HCT116 (cell line): Measurements from ENCODE around the gene PDK4.

ENCODE experiments used
- ELF1 ChIP-seq: IDR thresholded peaks from 2 replicates; pipeline ENCODE4 v1.6.1; 2012; ENCODE audit warnings: low read depth, borderline replicate concordance
- EZH2 ChIP-seq: fragments of 200-600 bp; sonication (generic); IDR thresholded peaks from 2 replicates; pipeline ENCODE4 v1.6.1; 2017; ENCODE audit warnings: antibody characterized with exemption, mixed run types
- JUND ChIP-seq: IDR thresholded peaks from 2 replicates; pipeline ENCODE4 v1.6.1; 2012
- POLR2A ChIP-seq: IDR thresholded peaks from 2 replicates; pipeline ENCODE4 v1.7.0; 2011; ENCODE audit warnings: borderline replicate concordance; ENCODE audit not compliant: insufficient read depth, insufficient read length; ENCODE audit errors: extremely low read depth
- POLR2AphosphoS5 ChIP-seq: IDR thresholded peaks from 2 replicates; pipeline ENCODE4 v1.6.1; 2011; ENCODE audit warnings: mild to moderate bottlenecking, low read depth, low read length, moderate library complexity
- RAD21 ChIP-seq: IDR thresholded peaks from 2 replicates; pipeline ENCODE4 v1.6.1; 2012; ENCODE audit warnings: low read depth, mild to moderate bottlenecking
- SIN3A ChIP-seq: IDR thresholded peaks from 2 replicates; pipeline ENCODE4 v1.6.1; 2012; ENCODE audit warnings: low read depth
- ZFX ChIP-seq: fragments of 450-650 bp; IDR thresholded peaks from 2 replicates; pipeline ENCODE4 v1.6.1; 2017
- TF ChIP-seq, protein P1 (sequence below), 3 experiments: fragments of 200-600 bp in 1 of 3; sonication (generic) in 1 of 3; IDR thresholded peaks in 2 of 3; conservative IDR thresholded peaks in 1 of 3; 2 replicates each; pipeline ENCODE4 v1.5.1; 2012 to 2017; ENCODE audit warnings: low read depth in 2 of 3, low read length in 2 of 3, antibody characterized with exemption in 1 of 3, borderline replicate concordance in 1 of 3, control low read depth in 1 of 3, mild to moderate bottlenecking in 1 of 3, mixed read lengths in 1 of 3, mixed run types in 1 of 3, moderate library complexity in 1 of 3; ENCODE audit not compliant: insufficient read depth in 1 of 3
- TF ChIP-seq, protein P2 (sequence below): IDR thresholded peaks from 2 replicates; pipeline ENCODE4 v1.6.1; 2011; ENCODE audit warnings: mild to moderate bottlenecking, low read length, moderate library complexity; ENCODE audit not compliant: insufficient replicate concordance; ENCODE audit errors: extremely low read depth
- TF ChIP-seq, protein P3 (sequence below): IDR thresholded peaks from 2 replicates; pipeline ENCODE4 v1.6.1; 2012; ENCODE audit warnings: low read depth

DNA sequence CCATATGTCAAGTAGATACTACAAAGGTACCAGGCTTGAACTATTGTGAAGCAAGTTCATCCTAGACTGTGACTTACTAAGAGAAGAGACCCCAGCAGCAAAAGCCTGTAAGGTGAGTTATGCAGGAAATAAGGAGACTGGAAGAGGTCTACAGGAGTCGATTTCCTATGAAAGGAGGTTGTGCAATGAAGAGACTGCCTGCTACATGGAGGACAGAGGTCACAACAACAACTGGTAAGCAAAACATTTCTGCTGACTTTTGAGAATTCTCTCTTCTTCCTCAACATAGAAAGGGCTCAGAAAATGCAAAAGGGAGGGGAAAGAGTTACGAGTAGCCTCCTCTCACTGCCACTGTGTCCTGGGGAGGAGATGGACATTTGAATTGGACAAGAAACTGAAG, 42.4 kb downstream of the PDK4 start:
- TF ChIP-seq POLR2A (no peak), RAD21 (no peak), EZH2 (no peak), ELF1 (no peak), POLR2AphosphoS5 (no peak), SIN3A (no peak), JUND (no peak), ZFX (no peak)
- TF ChIP-seq, protein P1, sequence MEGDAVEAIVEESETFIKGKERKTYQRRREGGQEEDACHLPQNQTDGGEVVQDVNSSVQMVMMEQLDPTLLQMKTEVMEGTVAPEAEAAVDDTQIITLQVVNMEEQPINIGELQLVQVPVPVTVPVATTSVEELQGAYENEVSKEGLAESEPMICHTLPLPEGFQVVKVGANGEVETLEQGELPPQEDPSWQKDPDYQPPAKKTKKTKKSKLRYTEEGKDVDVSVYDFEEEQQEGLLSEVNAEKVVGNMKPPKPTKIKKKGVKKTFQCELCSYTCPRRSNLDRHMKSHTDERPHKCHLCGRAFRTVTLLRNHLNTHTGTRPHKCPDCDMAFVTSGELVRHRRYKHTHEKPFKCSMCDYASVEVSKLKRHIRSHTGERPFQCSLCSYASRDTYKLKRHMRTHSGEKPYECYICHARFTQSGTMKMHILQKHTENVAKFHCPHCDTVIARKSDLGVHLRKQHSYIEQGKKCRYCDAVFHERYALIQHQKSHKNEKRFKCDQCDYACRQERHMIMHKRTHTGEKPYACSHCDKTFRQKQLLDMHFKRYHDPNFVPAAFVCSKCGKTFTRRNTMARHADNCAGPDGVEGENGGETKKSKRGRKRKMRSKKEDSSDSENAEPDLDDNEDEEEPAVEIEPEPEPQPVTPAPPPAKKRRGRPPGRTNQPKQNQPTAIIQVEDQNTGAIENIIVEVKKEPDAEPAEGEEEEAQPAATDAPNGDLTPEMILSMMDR (IDR thresholded peaks at IDR 0.05 in 2 of 3, conservative IDR thresholded peaks at IDR 0.05 in 1 of 3; ENCODE audit: borderline replicate concordance in 1 of 3, insufficient read depth in 1 of 3, low read depth in 2 of 3, low read length in 2 of 3), result no peak
- TF ChIP-seq, protein P2, sequence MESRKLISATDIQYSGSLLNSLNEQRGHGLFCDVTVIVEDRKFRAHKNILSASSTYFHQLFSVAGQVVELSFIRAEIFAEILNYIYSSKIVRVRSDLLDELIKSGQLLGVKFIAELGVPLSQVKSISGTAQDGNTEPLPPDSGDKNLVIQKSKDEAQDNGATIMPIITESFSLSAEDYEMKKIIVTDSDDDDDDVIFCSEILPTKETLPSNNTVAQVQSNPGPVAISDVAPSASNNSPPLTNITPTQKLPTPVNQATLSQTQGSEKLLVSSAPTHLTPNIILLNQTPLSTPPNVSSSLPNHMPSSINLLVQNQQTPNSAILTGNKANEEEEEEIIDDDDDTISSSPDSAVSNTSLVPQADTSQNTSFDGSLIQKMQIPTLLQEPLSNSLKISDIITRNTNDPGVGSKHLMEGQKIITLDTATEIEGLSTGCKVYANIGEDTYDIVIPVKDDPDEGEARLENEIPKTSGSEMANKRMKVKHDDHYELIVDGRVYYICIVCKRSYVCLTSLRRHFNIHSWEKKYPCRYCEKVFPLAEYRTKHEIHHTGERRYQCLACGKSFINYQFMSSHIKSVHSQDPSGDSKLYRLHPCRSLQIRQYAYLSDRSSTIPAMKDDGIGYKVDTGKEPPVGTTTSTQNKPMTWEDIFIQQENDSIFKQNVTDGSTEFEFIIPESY, result no peak
- TF ChIP-seq, protein P3, sequence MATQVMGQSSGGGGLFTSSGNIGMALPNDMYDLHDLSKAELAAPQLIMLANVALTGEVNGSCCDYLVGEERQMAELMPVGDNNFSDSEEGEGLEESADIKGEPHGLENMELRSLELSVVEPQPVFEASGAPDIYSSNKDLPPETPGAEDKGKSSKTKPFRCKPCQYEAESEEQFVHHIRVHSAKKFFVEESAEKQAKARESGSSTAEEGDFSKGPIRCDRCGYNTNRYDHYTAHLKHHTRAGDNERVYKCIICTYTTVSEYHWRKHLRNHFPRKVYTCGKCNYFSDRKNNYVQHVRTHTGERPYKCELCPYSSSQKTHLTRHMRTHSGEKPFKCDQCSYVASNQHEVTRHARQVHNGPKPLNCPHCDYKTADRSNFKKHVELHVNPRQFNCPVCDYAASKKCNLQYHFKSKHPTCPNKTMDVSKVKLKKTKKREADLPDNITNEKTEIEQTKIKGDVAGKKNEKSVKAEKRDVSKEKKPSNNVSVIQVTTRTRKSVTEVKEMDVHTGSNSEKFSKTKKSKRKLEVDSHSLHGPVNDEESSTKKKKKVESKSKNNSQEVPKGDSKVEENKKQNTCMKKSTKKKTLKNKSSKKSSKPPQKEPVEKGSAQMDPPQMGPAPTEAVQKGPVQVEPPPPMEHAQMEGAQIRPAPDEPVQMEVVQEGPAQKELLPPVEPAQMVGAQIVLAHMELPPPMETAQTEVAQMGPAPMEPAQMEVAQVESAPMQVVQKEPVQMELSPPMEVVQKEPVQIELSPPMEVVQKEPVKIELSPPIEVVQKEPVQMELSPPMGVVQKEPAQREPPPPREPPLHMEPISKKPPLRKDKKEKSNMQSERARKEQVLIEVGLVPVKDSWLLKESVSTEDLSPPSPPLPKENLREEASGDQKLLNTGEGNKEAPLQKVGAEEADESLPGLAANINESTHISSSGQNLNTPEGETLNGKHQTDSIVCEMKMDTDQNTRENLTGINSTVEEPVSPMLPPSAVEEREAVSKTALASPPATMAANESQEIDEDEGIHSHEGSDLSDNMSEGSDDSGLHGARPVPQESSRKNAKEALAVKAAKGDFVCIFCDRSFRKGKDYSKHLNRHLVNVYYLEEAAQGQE, result no peak
